Prostate gland (tissue), 2 donors: ENCODE data around the gene NLRP9.

Experiments
- POLR2A ChIP-seq: fragments of 450-650 bp; IDR thresholded peaks from one replicate; pipeline ENCODE4 v1.6.1; 2016; ENCODE audit warnings: antibody characterized with exemption, mild to moderate bottlenecking
- POLR2AphosphoS5 ChIP-seq: sonication (generic); formaldehyde crosslinking; IDR thresholded peaks from one replicate; pipeline ENCODE4 v1.6.1; 2017; ENCODE audit warnings: antibody characterized with exemption
- TF ChIP-seq, protein P1 (sequence below), 4 experiments: fragments of 200-600 bp in 2 of 4; fragments of 450-650 bp in 2 of 4; sonication (generic) in 2 of 4; IDR thresholded peaks; 1 replicate in 3 of 4; 2 replicates in 1 of 4; pipeline ENCODE4 v1.5.1; 2016 to 2019; ENCODE audit warnings: antibody characterized with exemption in 4 of 4, mild to moderate bottlenecking in 2 of 4, moderate library complexity in 2 of 4

GRCh38 chr19:55702131-55702627 lies 36.0 kb downstream of the NLRP9 start:
- TF ChIP-seq, protein P1, sequence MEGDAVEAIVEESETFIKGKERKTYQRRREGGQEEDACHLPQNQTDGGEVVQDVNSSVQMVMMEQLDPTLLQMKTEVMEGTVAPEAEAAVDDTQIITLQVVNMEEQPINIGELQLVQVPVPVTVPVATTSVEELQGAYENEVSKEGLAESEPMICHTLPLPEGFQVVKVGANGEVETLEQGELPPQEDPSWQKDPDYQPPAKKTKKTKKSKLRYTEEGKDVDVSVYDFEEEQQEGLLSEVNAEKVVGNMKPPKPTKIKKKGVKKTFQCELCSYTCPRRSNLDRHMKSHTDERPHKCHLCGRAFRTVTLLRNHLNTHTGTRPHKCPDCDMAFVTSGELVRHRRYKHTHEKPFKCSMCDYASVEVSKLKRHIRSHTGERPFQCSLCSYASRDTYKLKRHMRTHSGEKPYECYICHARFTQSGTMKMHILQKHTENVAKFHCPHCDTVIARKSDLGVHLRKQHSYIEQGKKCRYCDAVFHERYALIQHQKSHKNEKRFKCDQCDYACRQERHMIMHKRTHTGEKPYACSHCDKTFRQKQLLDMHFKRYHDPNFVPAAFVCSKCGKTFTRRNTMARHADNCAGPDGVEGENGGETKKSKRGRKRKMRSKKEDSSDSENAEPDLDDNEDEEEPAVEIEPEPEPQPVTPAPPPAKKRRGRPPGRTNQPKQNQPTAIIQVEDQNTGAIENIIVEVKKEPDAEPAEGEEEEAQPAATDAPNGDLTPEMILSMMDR (IDR thresholded peaks at IDR 0.05), result no peak
- no peak for TF ChIP-seq POLR2A
- no peak for TF ChIP-seq POLR2AphosphoS5
